Effector memory CD8-positive, alpha-beta T cell (primary cell): ENCODE measurements around the gene OBP2A.

Source experiments
- ATAC-seq: fragments of 150-1000 bp; cut with Tn5 transposase; replicated peaks from 2 replicates; pipeline ENCODE4 v1.10.0; 2021; ENCODE audit warnings: mild to moderate bottlenecking, moderate library complexity
- DNase-seq, 3 experiments: peaks; one replicate each; pipeline ENCODE4 v3.0.0; 2021
- H3K27ac Mint-ChIP-seq, 2 donors: one replicate each; pipeline ENCODE4 v1.8.0; 2022; ENCODE audit warnings: mild to moderate bottlenecking in 2 of 2, mixed read lengths in 2 of 2, moderate library complexity in 2 of 2
- H3K27me3 Mint-ChIP-seq, 2 donors: one replicate each; pipeline ENCODE4 v1.8.0; 2022; ENCODE audit warnings: mixed read lengths in 2 of 2
- H3K36me3 Mint-ChIP-seq: one replicate; pipeline ENCODE4 v1.8.0; 2022; ENCODE audit warnings: mild to moderate bottlenecking, moderate library complexity, mixed read lengths; ENCODE audit not compliant: insufficient read depth
- H3K4me1 Mint-ChIP-seq, 2 donors: one replicate each; pipeline ENCODE4 v1.8.0; 2022; ENCODE audit warnings: low read depth in 2 of 2, mixed read lengths in 2 of 2
- H3K4me3 Mint-ChIP-seq, 2 donors: one replicate each; pipeline ENCODE4 v1.8.0; 2022; ENCODE audit warnings: mild to moderate bottlenecking in 2 of 2, mixed read lengths in 2 of 2, moderate library complexity in 2 of 2
- H3K9me3 Mint-ChIP-seq, 2 donors: one replicate each; pipeline ENCODE4 v1.8.0; 2022; ENCODE audit warnings: mixed read lengths in 2 of 2

OBP2A gene

GRCh38 chr9:135561391-135562234 lies 15.7 kb downstream of the OBP2A start, which contains the start of gene PAEP:
Gene PAEP, plus strand, starts transcription at chr9:135561756.
- H3K27ac Mint-ChIP-seq: no peak within 1 kb of the TSS
- peaks cover 4% of the 10 kb centered on the region for H3K36me3 Mint-ChIP-seq
- ATAC-seq (no peak), DNase-seq (no peak)
- H3K9me3 Mint-ChIP-seq: no peaks in the 10 kb centered on the region
- H3K4me3 Mint-ChIP-seq: no peak within 1 kb of the TSS
- peaks cover 52 to 70% of the 10 kb centered on the region in 2 donors for H3K27me3 Mint-ChIP-seq
- no peaks in the 10 kb centered on the region for H3K4me1 Mint-ChIP-seq

- no peak overlapping the region for H3K27ac Mint-ChIP-seq
- peaks cover 58 to 77% of the 10 kb centered on the region in 2 donors for H3K27me3 Mint-ChIP-seq
- H3K36me3 Mint-ChIP-seq: peaks cover 4% of the 10 kb centered on the region
- H3K4me1 Mint-ChIP-seq: no peaks in the 10 kb centered on the region
- H3K4me3 Mint-ChIP-seq: no peak overlapping the region
- ATAC-seq (no peak), DNase-seq (no peak)
- no peaks in the 10 kb centered on the region for H3K9me3 Mint-ChIP-seq
Measured at GRCh38 chr9:135562235-135562745, 16.4 kb downstream of the OBP2A start.

GRCh38 chr9:135563039-135563476 lies 17.1 kb downstream of the OBP2A start:
- Mint-ChIP-seq H3K9me3 (no peaks in the 10 kb centered on the region), H3K4me1 (no peaks in the 10 kb centered on the region), H3K27ac (no peak overlapping the region), H3K27me3 (peaks cover 57 to 78% of the 10 kb centered on the region in 2 donors), H3K36me3 (peaks cover 4% of the 10 kb centered on the region), H3K4me3 (no peak overlapping the region)
- DNase-seq: no peak
- ATAC-seq: no peak

- DNase-seq (no peak), ATAC-seq (no peak)
- peaks cover 51 to 77% of the 10 kb centered on the region in 2 donors for H3K27me3 Mint-ChIP-seq
- no peak overlapping the region for H3K27ac Mint-ChIP-seq
- H3K36me3 Mint-ChIP-seq: peaks cover 4% of the 10 kb centered on the region
- no peak overlapping the region for H3K4me3 Mint-ChIP-seq
- no peaks in the 10 kb centered on the region for H3K4me1 Mint-ChIP-seq
- peaks cover 0 to 1% of the 10 kb centered on the region in 2 donors for H3K9me3 Mint-ChIP-seq
Measured at GRCh38 chr9:135563858-135564257, 17.9 kb downstream of the OBP2A start.

- peaks cover 4 to 7% of the 10 kb centered on the region in 2 donors for H3K9me3 Mint-ChIP-seq
- no peak for DNase-seq
- no peak overlapping the region for H3K4me3 Mint-ChIP-seq
- no peak overlapping the region for H3K27ac Mint-ChIP-seq
- ATAC-seq: no peak
- H3K27me3 Mint-ChIP-seq: peaks cover 44 to 63% of the 10 kb centered on the region in 2 donors
- peaks cover 4% of the 10 kb centered on the region for H3K36me3 Mint-ChIP-seq
- no peaks in the 10 kb centered on the region for H3K4me1 Mint-ChIP-seq
Measured at GRCh38 chr9:135565141-135565628, 19.3 kb downstream of the OBP2A start.

GRCh38 chr9:135565636-135566035 lies 19.7 kb downstream of the OBP2A start:
- no peak for ATAC-seq
- Mint-ChIP-seq H3K4me3 (no peak overlapping the region), H3K36me3 (peaks cover 4% of the 10 kb centered on the region), H3K27me3 (peaks cover 42 to 59% of the 10 kb centered on the region in 2 donors), H3K9me3 (peaks cover 4 to 7% of the 10 kb centered on the region in 2 donors), H3K27ac (no peak overlapping the region), H3K4me1 (no peaks in the 10 kb centered on the region)
- no peak for DNase-seq

GRCh38 chr9:135566552-135566951 lies 20.6 kb downstream of the OBP2A start:
- Mint-ChIP-seq H3K36me3 (peaks cover 4% of the 10 kb centered on the region), H3K27me3 (peaks cover 37 to 53% of the 10 kb centered on the region in 2 donors)

GRCh38 chr9:135567311-135567710 lies 21.4 kb downstream of the OBP2A start:
- no peak overlapping the region for H3K27ac Mint-ChIP-seq
- H3K9me3 Mint-ChIP-seq: peaks cover 4 to 7% of the 10 kb centered on the region in 2 donors
- no peak overlapping the region for H3K4me3 Mint-ChIP-seq
- H3K36me3 Mint-ChIP-seq: peaks cover 4% of the 10 kb centered on the region
- no peaks in the 10 kb centered on the region for H3K4me1 Mint-ChIP-seq
- peaks cover 37 to 51% of the 10 kb centered on the region in 2 donors for H3K27me3 Mint-ChIP-seq
- ATAC-seq (no peak), DNase-seq (no peak)

More at GRCh38 chr9:135566552-135566951, 20.6 kb downstream of the OBP2A start:
- Mint-ChIP-seq H3K4me3 (no peak overlapping the region), H3K4me1 (no peaks in the 10 kb centered on the region), H3K27ac (no peak overlapping the region), H3K9me3 (peaks cover 4 to 7% of the 10 kb centered on the region in 2 donors)
- DNase-seq (no peak), ATAC-seq (no peak)

- peaks cover 4% of the 10 kb centered on the region for H3K36me3 Mint-ChIP-seq
- ATAC-seq: no peak
- H3K4me1 Mint-ChIP-seq: no peaks in the 10 kb centered on the region
- H3K27me3 Mint-ChIP-seq: peaks cover 30 to 44% of the 10 kb centered on the region in 2 donors
- H3K27ac Mint-ChIP-seq: no peak overlapping the region
- no peak for DNase-seq
- H3K9me3 Mint-ChIP-seq: peaks cover 4 to 7% of the 10 kb centered on the region in 2 donors
- H3K4me3 Mint-ChIP-seq: no peak overlapping the region
Measured at GRCh38 chr9:135568026-135568425, 22.1 kb downstream of the OBP2A start.

- Mint-ChIP-seq H3K4me3 (no peak overlapping the region), H3K36me3 (no peaks in the 10 kb centered on the region), H3K4me1 (no peaks in the 10 kb centered on the region), H3K9me3 (peaks cover 4 to 7% of the 10 kb centered on the region in 2 donors), H3K27me3 (peaks cover 18 to 19% of the 10 kb centered on the region in 2 donors), H3K27ac (no peak overlapping the region)
- DNase-seq (no peak), ATAC-seq (no peak)
Measured at GRCh38 chr9:135570456-135570855, 24.5 kb downstream of the OBP2A start.

GRCh38 chr9:135572233-135572632 lies 26.3 kb downstream of the OBP2A start:
- H3K36me3 Mint-ChIP-seq: no peaks in the 10 kb centered on the region
- peaks cover 4 to 7% of the 10 kb centered on the region in 2 donors for H3K9me3 Mint-ChIP-seq
- ATAC-seq (no peak), DNase-seq (no peak)
- H3K4me1 Mint-ChIP-seq: no peaks in the 10 kb centered on the region
- no peak overlapping the region for H3K4me3 Mint-ChIP-seq
- peaks cover 2 to 6% of the 10 kb centered on the region in 2 donors for H3K27me3 Mint-ChIP-seq
- no peak overlapping the region for H3K27ac Mint-ChIP-seq

- Mint-ChIP-seq H3K27me3 (peaks cover 0 to 5% of the 10 kb centered on the region in 2 donors), H3K36me3 (no peaks in the 10 kb centered on the region), H3K4me3 (no peak overlapping the region), H3K27ac (no peak overlapping the region), H3K9me3 (peaks cover 4 to 7% of the 10 kb centered on the region in 2 donors), H3K4me1 (no peaks in the 10 kb centered on the region)
- DNase-seq: no peak
- no peak for ATAC-seq
Measured at GRCh38 chr9:135573124-135573523, 27.2 kb downstream of the OBP2A start.

- DNase-seq (no peak), ATAC-seq (no peak)
- Mint-ChIP-seq H3K36me3 (no peaks in the 10 kb centered on the region), H3K4me1 (no peaks in the 10 kb centered on the region), H3K27me3 (peaks cover 0 to 5% of the 10 kb centered on the region in 2 donors), H3K4me3 (no peak overlapping the region), H3K27ac (no peak overlapping the region), H3K9me3 (peaks cover 0 to under 1% of the 10 kb centered on the region in 2 donors)
Measured at GRCh38 chr9:135574331-135574730, 28.4 kb downstream of the OBP2A start.

- H3K36me3 Mint-ChIP-seq: no peaks in the 10 kb centered on the region
- ATAC-seq: no peak
- H3K27me3 Mint-ChIP-seq: peaks cover 0 to 5% of the 10 kb centered on the region in 2 donors
- no peak overlapping the region for H3K27ac Mint-ChIP-seq
- no peaks in the 10 kb centered on the region for H3K9me3 Mint-ChIP-seq
- H3K4me1 Mint-ChIP-seq: no peaks in the 10 kb centered on the region
- H3K4me3 Mint-ChIP-seq: no peak overlapping the region
- no peak for DNase-seq
Measured at GRCh38 chr9:135574943-135575342, 29.0 kb downstream of the OBP2A start.
